Esophagus (tissue), 2 donors: ENCODE data around the gene ADAMTSL1. TPM values are rescaled to one million over a fixed set of nuclear protein-coding genes. Genes with fewer than 3 reads are reported as not detected.

Source experiments
- H3K27ac ChIP-seq, 2 donors: one replicate each; pipeline ENCODE4 v1.5.1; 2013; ENCODE audit warnings: low read depth in 2 of 2, mild to moderate bottlenecking in 2 of 2, inconsistent platforms in 1 of 2, low read length in 1 of 2, moderate library complexity in 1 of 2
- H3K27me3 ChIP-seq, 2 donors: one replicate each; pipeline ENCODE4 v1.6.1; 2013; ENCODE audit warnings: low read length in 2 of 2, control low read depth in 1 of 2, mild to moderate bottlenecking in 1 of 2; ENCODE audit not compliant: insufficient read depth in 2 of 2, control insufficient read depth in 1 of 2
- H3K36me3 ChIP-seq, 2 donors: one replicate each; pipeline ENCODE4 v1.6.1; 2013; ENCODE audit warnings: low read length in 1 of 2; ENCODE audit not compliant: control insufficient read depth in 2 of 2, insufficient read depth in 2 of 2
- H3K4me1 ChIP-seq, 2 donors: one replicate each; pipeline ENCODE4 v1.6.1; 2013; ENCODE audit warnings: low read length in 1 of 2; ENCODE audit not compliant: control insufficient read depth in 2 of 2, insufficient read depth in 2 of 2
- H3K4me3 ChIP-seq, 2 donors: one replicate each; pipeline ENCODE4 v1.5.1; 2013; ENCODE audit warnings: low read length in 2 of 2, mild to moderate bottlenecking in 2 of 2, low read depth in 1 of 2, moderate library complexity in 1 of 2
- H3K9me3 ChIP-seq, 2 donors: one replicate each; pipeline ENCODE4 v1.6.1; 2013; ENCODE audit warnings: mild to moderate bottlenecking in 2 of 2, low read depth in 1 of 2, low read length in 1 of 2, moderate library complexity in 1 of 2; ENCODE audit not compliant: control insufficient read depth in 2 of 2, insufficient read depth in 1 of 2
- WGBS, 2 donors: extraction: QIAGEN DNeasy Blood & Tissue Kit; methylation state at CpG; one replicate each; pipeline ENCODE4 v1.1.7; 2013; 5-methylcytosine and 5-hydroxymethylcytosine counted together
- polyA plus RNA-seq, 2 donors: library from polyadenylated mRNA; stranded (reverse); fragments of 200-250 nt; gene quantifications; one replicate each; pipeline ENCODE4 v1.2.3, GENCODE V29; 2013
- donor health status: healthy with polysubstance abuse.
- donor health status: Bipolar disorder and iron deficiency.

ADAMTSL1 gene
- polyA plus RNA-seq, 2 donors = 1.2 to 1.8 TPM

- Histone ChIP-seq H3K9me3 (no peaks in the 10 kb centered on the region), H3K27ac (no peak overlapping the region), H3K27me3 (no peaks in the 10 kb centered on the region), H3K4me1 (no peaks in the 10 kb centered on the region), H3K4me3 (no peak overlapping the region), H3K36me3 (no peaks in the 10 kb centered on the region)
- 94% methylated on average over 15 of the region's 15 CpGs for WGBS, 2 donors
Measured at GRCh38 chr9:18564018-18564880, 90.3 kb downstream of the ADAMTSL1 start.

- Histone ChIP-seq H3K27me3 (no peaks in the 10 kb centered on the region), H3K4me1 (no peaks in the 10 kb centered on the region), H3K27ac (no peak overlapping the region), H3K36me3 (no peaks in the 10 kb centered on the region), H3K9me3 (no peaks in the 10 kb centered on the region), H3K4me3 (no peak overlapping the region)
- WGBS, 2 donors = 62 to 65% methylated on average over 5 of the region's 5 CpGs
Measured at GRCh38 chr9:18566121-18566520, 92.2 kb downstream of the ADAMTSL1 start.

GRCh38 chr9:18568973-18569372 lies 95.0 kb downstream of the ADAMTSL1 start:
- Histone ChIP-seq H3K4me1 (no peaks in the 10 kb centered on the region), H3K27me3 (no peaks in the 10 kb centered on the region), H3K27ac (no peak overlapping the region), H3K36me3 (no peaks in the 10 kb centered on the region), H3K4me3 (no peak overlapping the region), H3K9me3 (no peaks in the 10 kb centered on the region)
- WGBS, 2 donors = 62 to 71% methylated on average over 4 of the region's 4 CpGs

GRCh38 chr9:18569941-18570630 lies 96.1 kb downstream of the ADAMTSL1 start:
- H3K27ac ChIP-seq = no peak overlapping the region
- WGBS, 2 donors = 56 to 70% methylated on average over 3 of the region's 3 CpGs
- no peak overlapping the region for H3K4me3 ChIP-seq
- no peaks in the 10 kb centered on the region for H3K4me1 ChIP-seq
- no peaks in the 10 kb centered on the region for H3K9me3 ChIP-seq
- H3K27me3 ChIP-seq = no peaks in the 10 kb centered on the region
- no peaks in the 10 kb centered on the region for H3K36me3 ChIP-seq

GRCh38 chr9:18573021-18573556 lies 99.1 kb downstream of the ADAMTSL1 start:
- no peaks in the 10 kb centered on the region for H3K36me3 ChIP-seq
- no peak overlapping the region for H3K27ac ChIP-seq
- 86 to 97% methylated on average over 1 of the region's 1 CpG for WGBS, 2 donors

GRCh38 chr9:18575686-18576085 lies 101.7 kb downstream of the ADAMTSL1 start:
- H3K27me3 ChIP-seq = no peaks in the 10 kb centered on the region
- WGBS, 2 donors = 44% methylated on average over 1 of the region's 1 CpG
- no peaks in the 10 kb centered on the region for H3K4me1 ChIP-seq
- H3K9me3 ChIP-seq = no peaks in the 10 kb centered on the region
- H3K4me3 ChIP-seq = no peak overlapping the region
- no peaks in the 10 kb centered on the region for H3K36me3 ChIP-seq
- no peak overlapping the region for H3K27ac ChIP-seq

More at GRCh38 chr9:18573021-18573556, 99.1 kb downstream of the ADAMTSL1 start:
- Histone ChIP-seq H3K9me3 (no peaks in the 10 kb centered on the region), H3K4me1 (no peaks in the 10 kb centered on the region), H3K4me3 (no peak overlapping the region), H3K27me3 (no peaks in the 10 kb centered on the region)

GRCh38 chr9:18579536-18579935 lies 105.6 kb downstream of the ADAMTSL1 start:
- Histone ChIP-seq H3K4me3 (no peak overlapping the region), H3K36me3 (no peaks in the 10 kb centered on the region), H3K4me1 (no peaks in the 10 kb centered on the region), H3K27ac (no peak overlapping the region), H3K9me3 (no peaks in the 10 kb centered on the region), H3K27me3 (no peaks in the 10 kb centered on the region)
- WGBS, 2 donors = 87 to 90% methylated on average over 2 of the region's 2 CpGs

GRCh38 chr9:18580151-18580550 lies 106.2 kb downstream of the ADAMTSL1 start:
- Histone ChIP-seq H3K36me3 (no peaks in the 10 kb centered on the region), H3K27ac (no peak overlapping the region), H3K4me3 (no peak overlapping the region), H3K4me1 (no peaks in the 10 kb centered on the region), H3K27me3 (no peaks in the 10 kb centered on the region), H3K9me3 (no peaks in the 10 kb centered on the region)
- 75 to 80% methylated on average over 1 of the region's 1 CpG for WGBS, 2 donors

- no peak overlapping the region for H3K27ac ChIP-seq
Measured at GRCh38 chr9:18585996-18586395, 112.0 kb downstream of the ADAMTSL1 start.

More at GRCh38 chr9:18585996-18586395, 112.0 kb downstream of the ADAMTSL1 start:
- no peaks in the 10 kb centered on the region for H3K36me3 ChIP-seq
- H3K4me3 ChIP-seq = no peak overlapping the region
- no peaks in the 10 kb centered on the region for H3K9me3 ChIP-seq
- H3K4me1 ChIP-seq = no peaks in the 10 kb centered on the region
- H3K27me3 ChIP-seq = no peaks in the 10 kb centered on the region
